Muscle of back (tissue), 11 donors: ENCODE results near the gene CHAT. TPM values are rescaled to one million over a fixed set of nuclear protein-coding genes. Genes with fewer than 3 reads are reported as not detected.
"Not testable (repeated sequence)": the region's sequence is repeated elsewhere in the genome, so short reads cannot be mapped to it uniquely, and the experiment has no call there.

Experiments
- DNase-seq, 3 donors: peaks; one replicate each; pipeline versions ENCODE4 v3.0.0 to v3.0.0-alpha.2; 2013
- polyA plus RNA-seq, 10 donors: library from polyadenylated mRNA; unstranded; fragments of 120-200 nt; gene quantifications; one replicate each; pipeline ENCODE4 v1.2.1, GENCODE V29; 2013; ENCODE audit not compliant: insufficient read length in 10 of 10

The CHAT gene
- polyA plus RNA-seq, 10 donors, result not detected

GRCh38 chr10:49652421-49653272 lies 38.8 kb downstream of the CHAT start:
- DNase-seq, result no peak

GRCh38 chr10:49653273-49653929 lies 39.6 kb downstream of the CHAT start:
- no peak for DNase-seq

DNA sequence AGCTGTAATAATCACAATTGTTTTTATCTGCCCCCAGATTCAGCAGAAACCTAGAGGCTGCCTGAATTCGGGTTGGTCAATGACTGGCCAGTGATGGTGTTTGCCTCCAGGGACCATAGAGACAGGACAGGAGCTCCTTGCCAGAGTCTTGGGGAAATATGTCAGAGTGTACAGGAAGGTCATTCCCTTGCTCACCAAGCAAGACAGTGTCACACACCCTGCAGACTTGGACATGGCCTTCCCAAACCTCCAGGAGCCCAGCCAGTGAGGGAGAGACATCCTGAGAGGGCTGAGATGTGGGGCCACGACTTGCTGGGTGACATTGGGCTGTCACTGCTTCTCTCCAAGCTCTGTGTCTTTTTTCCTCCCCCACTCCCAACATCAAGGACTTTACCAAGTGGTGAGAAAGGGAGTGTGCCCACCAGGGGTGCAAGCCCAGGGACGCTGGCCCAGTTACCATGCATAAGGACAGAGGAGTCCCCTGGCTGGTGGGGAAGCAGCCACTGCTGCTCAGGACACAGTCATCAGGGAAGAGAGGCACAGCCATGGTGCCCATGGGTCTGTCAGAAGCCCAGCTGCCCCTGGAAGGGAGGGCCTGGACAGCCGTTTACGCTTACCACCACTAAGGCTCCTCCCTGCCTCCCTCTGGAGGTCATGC lies 40.3 kb downstream of the CHAT start:
- DNase-seq, result no peak

DNA sequence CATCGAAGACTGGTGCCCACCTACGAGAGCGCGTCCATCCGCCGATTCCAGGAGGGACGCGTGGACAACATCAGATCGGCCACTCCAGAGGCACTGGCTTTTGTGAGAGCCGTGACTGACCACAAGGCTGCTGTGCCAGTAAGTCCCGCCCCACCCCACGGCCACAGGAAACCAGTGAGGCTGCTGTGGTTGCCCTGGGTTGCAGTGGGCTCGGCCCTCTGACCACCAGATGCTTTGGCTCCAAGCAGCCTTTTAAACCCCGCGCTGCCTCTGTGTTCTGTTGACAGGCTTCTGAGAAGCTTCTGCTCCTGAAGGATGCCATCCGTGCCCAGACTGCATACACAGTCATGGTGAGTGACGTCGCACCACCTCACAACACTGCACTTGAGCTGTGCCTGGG lies 41.3 kb downstream of the CHAT start:
- DNase-seq, result no peak

DNA sequence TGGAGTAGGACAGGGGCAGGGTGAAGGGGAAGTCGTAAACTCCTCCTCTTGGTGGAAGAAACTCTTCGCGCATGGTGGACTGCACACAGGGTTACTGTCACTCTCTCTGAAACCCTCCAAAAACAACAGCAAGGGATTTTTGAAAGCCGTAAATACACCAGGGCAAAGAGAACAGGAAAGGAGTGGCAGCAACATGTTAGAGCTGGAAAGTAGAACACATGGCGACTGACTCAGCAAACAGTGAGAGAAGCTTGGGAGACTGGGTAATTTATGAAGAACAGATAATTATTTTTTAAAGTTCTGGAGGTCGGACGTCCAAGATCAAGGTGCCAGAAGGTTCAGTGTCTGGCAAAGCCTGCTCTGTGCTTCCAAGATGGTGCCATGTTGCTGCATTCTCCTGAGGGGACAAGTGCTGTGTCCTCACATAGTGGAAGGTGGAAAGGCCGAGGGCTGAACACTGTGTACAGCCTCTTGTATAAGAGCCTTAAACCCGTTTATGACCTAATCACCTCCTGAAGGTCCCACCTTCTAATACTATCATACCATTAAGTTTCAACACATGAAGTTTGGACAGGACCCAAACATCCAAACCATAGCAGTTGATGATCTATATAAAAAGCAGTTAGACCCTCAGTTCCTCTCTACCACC lies 43.1 kb downstream of the CHAT start:
- DNase-seq, result no peak

GRCh38 chr10:49657606-49658005 lies 43.8 kb downstream of the CHAT start:
- no peak for DNase-seq

DNA sequence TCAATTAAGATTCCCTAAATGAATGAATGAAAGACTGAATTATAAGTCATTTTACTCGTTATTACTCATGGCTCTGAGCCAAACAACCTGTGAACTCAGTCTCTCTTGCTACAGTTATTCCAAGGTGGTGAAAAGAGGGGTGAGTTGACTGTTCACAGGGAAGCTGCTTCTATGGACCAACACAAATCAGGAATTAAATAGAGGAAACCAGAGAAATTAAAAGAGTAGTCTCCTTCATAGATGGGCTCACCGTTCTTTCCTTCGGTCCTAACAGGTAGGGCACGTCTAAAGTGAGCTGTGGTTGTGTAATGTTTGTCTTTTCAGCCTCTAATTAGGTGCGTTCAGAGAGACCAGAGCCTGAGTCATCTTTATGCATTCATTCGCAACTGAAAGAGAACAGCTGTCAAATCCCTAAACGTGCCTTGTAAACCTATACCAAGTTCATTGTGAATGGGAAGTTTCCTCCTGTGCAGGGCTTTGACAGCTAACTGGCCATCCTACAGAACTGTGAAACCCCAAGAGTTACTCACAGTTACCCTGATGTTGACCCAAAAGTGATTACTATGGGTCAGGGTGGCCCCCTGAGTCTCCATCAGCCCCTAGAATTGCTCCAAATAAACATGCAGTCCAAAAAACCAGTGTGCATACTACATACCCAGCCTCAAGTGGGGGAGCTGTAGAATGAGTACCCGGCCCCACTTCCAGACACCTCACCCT lies 47.5 kb downstream of the CHAT start:
- no peak for DNase-seq

DNA sequence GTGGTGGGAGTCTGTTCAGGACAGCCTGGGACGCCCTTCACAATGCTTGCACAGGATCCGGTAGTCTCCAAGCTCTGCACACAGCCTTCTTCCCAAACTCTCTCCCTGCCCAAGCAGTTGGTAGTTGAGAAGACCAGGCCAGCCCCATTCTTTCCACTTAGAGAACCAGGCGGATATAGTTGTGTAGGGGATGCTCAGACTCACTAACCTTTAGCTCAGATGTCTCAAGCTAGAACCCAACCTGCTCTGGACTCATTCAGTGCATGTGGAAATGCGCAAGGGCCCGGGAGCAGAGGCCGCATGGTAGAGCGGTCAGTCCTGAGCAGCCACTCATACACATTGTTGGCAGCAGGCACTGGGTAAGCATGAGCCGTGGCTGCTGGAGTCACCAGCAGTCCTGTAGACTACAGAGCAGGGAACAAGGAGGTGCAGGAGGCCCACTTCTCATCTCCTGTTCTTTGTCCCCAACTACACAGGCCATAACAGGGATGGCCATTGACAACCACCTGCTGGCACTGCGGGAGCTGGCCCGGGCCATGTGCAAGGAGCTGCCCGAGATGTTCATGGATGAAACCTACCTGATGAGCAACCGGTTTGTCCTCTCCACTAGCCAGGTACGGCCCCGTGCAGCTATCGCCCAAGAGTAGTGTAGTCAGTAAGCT lies 48.5 kb downstream of the CHAT start:
- DNase-seq, result no peak

DNA sequence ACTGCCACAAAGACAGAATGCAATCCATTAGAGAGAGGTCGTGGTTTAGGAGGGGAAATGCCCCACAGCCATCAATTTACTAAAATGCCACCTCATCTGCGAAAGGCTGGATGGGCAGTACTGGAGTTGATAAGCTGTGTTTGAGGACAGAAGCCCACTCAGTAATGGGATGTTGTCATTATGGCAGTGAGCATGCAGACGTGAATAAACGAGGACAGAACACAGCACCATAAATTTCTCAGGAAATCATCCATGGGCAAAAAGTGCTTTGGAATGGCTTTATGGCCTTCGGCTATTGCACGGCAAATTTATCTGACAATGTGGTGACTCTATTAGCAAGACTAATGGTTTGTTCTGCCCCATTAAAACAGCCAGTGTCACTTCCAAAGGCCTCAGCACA lies 49.8 kb downstream of the CHAT start:
- DNase-seq, result no peak

GRCh38 chr10:49664006-49664841 lies 50.4 kb downstream of the CHAT start:
- no peak for DNase-seq

DNA sequence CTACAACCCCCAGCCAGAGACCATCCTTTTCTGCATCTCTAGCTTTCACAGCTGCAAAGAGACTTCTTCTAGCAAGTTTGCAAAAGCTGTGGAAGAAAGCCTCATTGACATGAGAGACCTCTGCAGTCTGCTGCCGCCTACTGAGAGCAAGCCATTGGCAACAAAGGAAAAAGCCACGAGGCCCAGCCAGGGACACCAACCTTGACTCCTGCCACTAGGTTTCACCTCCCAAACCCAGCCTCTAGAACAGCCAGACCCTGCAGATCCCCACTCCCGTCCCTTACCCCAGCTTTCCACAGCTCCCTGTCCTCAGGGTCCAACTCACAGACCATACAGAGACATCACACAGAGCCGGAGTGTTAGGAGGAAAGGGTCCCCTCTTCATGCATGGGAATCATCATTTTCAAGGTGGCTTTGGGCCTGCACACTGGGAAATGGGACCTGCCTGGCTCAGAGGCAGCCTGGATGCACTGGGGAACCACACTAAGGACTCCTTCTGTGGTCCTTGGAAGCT lies 51.1 kb downstream of the CHAT start:
- DNase-seq, result no peak

GRCh38 chr10:49666054-49666615 lies 52.3 kb downstream of the CHAT start:
- no peak for DNase-seq

- no peak for DNase-seq
Observed at GRCh38 chr10:49666685-49667084, 52.8 kb downstream of the CHAT start.

DNA sequence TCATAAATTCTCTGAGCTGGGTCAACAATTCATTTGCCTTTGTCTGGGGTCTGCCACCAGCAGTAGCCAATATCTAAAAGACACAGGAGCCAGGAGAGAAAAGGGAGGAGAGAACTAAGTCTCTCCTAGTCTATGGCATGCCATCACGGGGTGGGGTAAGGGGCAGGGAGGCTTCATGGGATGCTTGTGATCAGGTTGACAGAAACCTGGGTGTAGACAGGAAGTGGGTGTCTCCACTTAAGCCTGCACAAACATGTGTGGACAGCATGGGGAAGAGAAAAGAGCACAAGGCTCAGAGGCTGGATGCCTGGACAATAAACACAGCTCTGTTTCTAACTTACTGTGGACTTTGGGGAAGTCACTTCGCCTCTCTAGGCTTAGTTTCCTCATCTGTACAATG lies 54.2 kb downstream of the CHAT start:
- DNase-seq, result no peak

GRCh38 chr10:49668684-49669083 lies 54.8 kb downstream of the CHAT start:
- DNase-seq, result no peak

- DNase-seq, result no peak
Observed at GRCh38 chr10:49678827-49679479, 65.1 kb downstream of the CHAT start.

DNA sequence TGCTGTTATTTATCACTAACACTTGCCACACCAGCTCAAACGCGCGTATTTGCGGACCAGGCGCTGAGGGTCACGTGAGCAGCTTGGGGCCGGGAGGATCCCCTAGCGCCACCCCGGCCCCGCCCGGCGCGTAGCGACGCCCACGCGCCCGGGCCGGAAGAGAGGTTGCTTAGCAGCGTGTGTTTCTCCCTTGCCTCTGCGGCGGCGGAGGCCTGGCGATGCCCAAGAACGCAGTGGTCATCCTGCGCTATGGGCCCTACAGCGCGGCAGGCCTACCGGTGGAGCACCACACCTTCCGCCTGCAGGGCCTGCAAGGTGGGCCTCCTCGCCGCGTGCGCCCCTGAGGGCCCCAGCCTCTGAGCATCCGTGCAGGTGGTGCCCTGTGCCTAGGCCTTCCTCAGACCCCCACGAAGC lies 65.7 kb downstream of the CHAT start, which contains the start of gene C10orf53:
TSS of gene C10orf53 (plus strand) at position 172 of the 414 bp plus-strand sequence. CDS start at position 219, 47 bp downstream.
- DNase-seq, result peak; percentile 4 to 40 (median 16)

GRCh38 chr10:49682449-49682848 lies 68.6 kb downstream of the CHAT start:
- not testable (repeated sequence) for DNase-seq

- no peak for DNase-seq
Observed at GRCh38 chr10:49682879-49683278, 69.0 kb downstream of the CHAT start.
